Measurements from ENCODE around the gene SMARCE1. TPM values are rescaled to one million over a fixed set of nuclear protein-coding genes. Genes with fewer than 3 reads are reported as not detected.

The SMARCE1 gene
- total and polyA plus RNA-seq, 3 donors (not counting 1 experiment from before 2014, with no cell fraction given) = 37.0 to 94.2 (median 75.0) TPM

Other genes with a start within 250 kb of the SMARCE1 start
- 10 to 100 TPM in 1 of 2 donors, 1 to 10 TPM in 1; 3.2 to 93.3 TPM for gene TOP2A, start 229.9 kb downstream of the SMARCE1 start, total RNA-seq
- gene TOP2A, start 229.9 kb downstream of the SMARCE1 start, polyA plus RNA-seq = 52.6 TPM
- 10 to 100 TPM; 13.0 to 34.5 TPM for gene IGFBP4, start 204.4 kb downstream of the SMARCE1 start, total RNA-seq
- 28.5 TPM for gene IGFBP4, start 204.4 kb downstream of the SMARCE1 start, polyA plus RNA-seq
- 100 to 1,000 TPM; 170 to 608 TPM for gene TNS4, start 146.2 kb downstream of the SMARCE1 start, total RNA-seq
- gene TNS4, start 146.2 kb downstream of the SMARCE1 start, polyA plus RNA-seq = 120 TPM
- gene CCR7, start 82.3 kb downstream of the SMARCE1 start, total RNA-seq = under 1 TPM in 1 of 2 donors, not detected in 1; 0.17 TPM
- gene CCR7, start 82.3 kb downstream of the SMARCE1 start, polyA plus RNA-seq = 0.20 TPM
- gene KRT222, start 17.4 kb upstream of the SMARCE1 start, total RNA-seq = under 1 TPM; 0.67 to 0.94 TPM
- 0.24 TPM for gene KRT222, start 17.4 kb upstream of the SMARCE1 start, polyA plus RNA-seq
- not detected for gene KRT24, start 55.9 kb upstream of the SMARCE1 start, total RNA-seq
- gene KRT24, start 55.9 kb upstream of the SMARCE1 start, polyA plus RNA-seq = not detected
- not detected for gene KRT25, start 107.5 kb upstream of the SMARCE1 start, total RNA-seq
- gene KRT25, start 107.5 kb upstream of the SMARCE1 start, polyA plus RNA-seq = not detected
- not detected for gene KRT26, start 124.4 kb upstream of the SMARCE1 start, total RNA-seq
- not detected for gene KRT26, start 124.4 kb upstream of the SMARCE1 start, polyA plus RNA-seq
- gene KRT27, start 134.7 kb upstream of the SMARCE1 start, total RNA-seq = not detected
- 0.03 TPM for gene KRT27, start 134.7 kb upstream of the SMARCE1 start, polyA plus RNA-seq
- gene KRT28, start 152.1 kb upstream of the SMARCE1 start, total RNA-seq = not detected
- not detected for gene KRT28, start 152.1 kb upstream of the SMARCE1 start, polyA plus RNA-seq
- gene KRT10, start 174.8 kb upstream of the SMARCE1 start, total RNA-seq = 10 to 100 TPM in 1 of 2 donors, 1 to 10 TPM in 1; 2.8 to 56.8 TPM
- gene KRT10, start 174.8 kb upstream of the SMARCE1 start, polyA plus RNA-seq = 13.9 TPM
- not detected for gene KRT12, start 219.4 kb upstream of the SMARCE1 start, total RNA-seq
- gene KRT12, start 219.4 kb upstream of the SMARCE1 start, polyA plus RNA-seq = not detected
- gene KRT20, start 237.4 kb upstream of the SMARCE1 start, total RNA-seq = not detected
- gene KRT20, start 237.4 kb upstream of the SMARCE1 start, polyA plus RNA-seq = not detected

Data from mammary epithelial cell (primary cell).